Pancreas (tissue), 10 donors: ENCODE measurements around the gene TRRAP. TPM values are rescaled to one million over a fixed set of nuclear protein-coding genes. Genes with fewer than 3 reads are reported as not detected.
"Not testable (repeated sequence)": the region's sequence is repeated elsewhere in the genome, so short reads cannot be mapped to it uniquely, and the experiment has no call there.

Experiments used
- ATAC-seq, 4 donors: fragments of 200-7000 bp; cut with Tn5 transposase; one replicate each; pipeline versions ENCODE4 v1.8.0 to v1.9.1; 2020; ENCODE audit warnings: mild to moderate bottlenecking in 4 of 4, moderate library complexity in 4 of 4
- DNase-seq, 6 donors: peaks; one replicate each; pipeline ENCODE4 v3.0.0-alpha.2; 2020
- FAIRE-seq: peaks from 2 replicates; lab custom pipeline; 2012; peaks lifted over from hg19 to GRCh38; lab: Jason Lieb, UNC
- H3K27ac ChIP-seq, 4 donors: fragments of 200-600 bp; sonication (generic); 1 replicate in 3 of 4; 2 replicates in 1 of 4; pipeline versions ENCODE4 v1.5.0 to v1.8.0; 2020
- H3K27me3 ChIP-seq, 4 donors: fragments of 200-600 bp; one replicate each; pipeline ENCODE4 v1.8.0; 2021
- H3K36me3 ChIP-seq, 3 donors: fragments of 200-600 bp; sonication (generic) in 1 of 3; one replicate each; pipeline versions ENCODE4 v1.5.0 to v1.8.0; 2020 to 2021
- H3K4me1 ChIP-seq, 3 donors: fragments of 200-600 bp; one replicate each; pipeline ENCODE4 v1.8.0; 2021
- H3K4me3 ChIP-seq, 4 donors: fragments of 200-600 bp; sonication (generic) in 2 of 4; one replicate each; pipeline versions ENCODE4 v1.5.0 to v1.8.0; 2020 to 2021
- H3K9me3 ChIP-seq, 4 donors: fragments of 200-600 bp; one replicate each; pipeline ENCODE4 v1.8.0; 2021
- CTCF ChIP-seq, 4 donors: fragments of 200-600 bp; sonication (generic) in 3 of 4; IDR thresholded peaks; one replicate each; pipeline versions ENCODE4 v1.5.0 to v1.8.0; 2021; ENCODE audit warnings: antibody characterized with exemption in 4 of 4
- WGBS, 2 donors: extraction: QIAGEN DNeasy Blood & Tissue Kit; methylation state at CpG; one replicate each; pipeline ENCODE4 v1.1.7; 2013; 5-methylcytosine and 5-hydroxymethylcytosine counted together
- intact Hi-C, 3 donors: fragments of 100-400 bp; cut with DNase I; formaldehyde crosslinking; loops; one replicate each; pipeline versions ENCODE4 v1.11.1 to v1.14.2; 2022
- polyA plus RNA-seq, 2 donors: library from polyadenylated mRNA; stranded (reverse); fragments of 200-250 nt; gene quantifications; one replicate each; pipeline ENCODE4 v1.2.3, GENCODE V29; 2013
- total RNA-seq, 6 donors: library from RNA; stranded (reverse); fragmentation: NEBNext Ultra II Directional in 4 of 6; extraction: Animal tissue kit (Norgen Biotek cat#: 25700) in 4 of 6; gene quantifications; one replicate each; pipeline versions ENCODE4 v1.2.1 to v1.2.4, GENCODE V29; 2021 to 2023
- donor health status: healthy with polysubstance abuse.
- donor health status: DM: no; HTN: no; CAD: no; lungs with moderate emphysema.
- donor health status: DM: no; HTN: no; CAD: no.
- donor health status: control.
- donor health status: control.
- donor health status: Bipolar disorder and iron deficiency.
- donor health status: DM: yes; HTN: yes; CAD: no.
- donor health status: DM: no; HTN: no; CAD: no.
- donor health status: DM: no; HTN: no; CAD: no.
- donor health status: DM: yes; HTN: yes; CAD: no.

Gene TRRAP
- total and polyA plus RNA-seq, 8 donors, result 10.2 to 25.1 (median 15.6) TPM

- no peak for TF ChIP-seq CTCF (IDR thresholded peaks at IDR 0.05)
- no peaks in the 10 kb centered on the region for H3K36me3 ChIP-seq
- H3K27me3 ChIP-seq, result no peaks in the 10 kb centered on the region
- 54 to 58% methylated on average over 4 of the region's 4 CpGs for WGBS, 2 donors
- H3K9me3 ChIP-seq, result no peaks in the 10 kb centered on the region
- FAIRE-seq (no peak), ATAC-seq (peak; percentile 4 to 53 (median 25)), DNase-seq (no peak)
- peaks cover 0 to 6% (median 0%) of the 10 kb centered on the region in 3 donors for H3K4me1 ChIP-seq
- intact Hi-C loops, result loop anchor here (5.0 to 10.0 kb wide), 3 partner anchors 403 to 408 kb away; no protein-coding TSS in a partner anchor
- peak overlapping the region in 2 of 4 donors; percentile 65 to 76 for H3K27ac ChIP-seq
- no peak overlapping the region for H3K4me3 ChIP-seq
Measured at GRCh38 chr7:98840722-98841121, 37.6 kb upstream of the TRRAP start.

GRCh38 chr7:98841179-98841997, 36.9 kb upstream of the TRRAP start:
- peak; percentile 94 to 97 (median 96) for TF ChIP-seq CTCF (IDR thresholded peaks at IDR 0.05)
- intact Hi-C loops, result loop anchor here (5.0 to 10.0 kb wide), 3 partner anchors 404 to 409 kb away; no protein-coding TSS in a partner anchor
- DNase-seq (peak; percentile 61 to 92 (median 78)), FAIRE-seq (no peak), ATAC-seq (peak; percentile 90 to 95 (median 91))
- H3K9me3 ChIP-seq, result no peaks in the 10 kb centered on the region
- H3K4me1 ChIP-seq, result peaks cover 0 to 6% (median 0%) of the 10 kb centered on the region in 3 donors
- H3K27ac ChIP-seq, result peak overlapping the region in 3 of 4 donors; percentile 26 to 76 (median 65)
- H3K4me3 ChIP-seq, result no peak overlapping the region
- WGBS, 2 donors, result 30 to 34% methylated on average over 11 of the region's 11 CpGs
- H3K27me3 ChIP-seq, result no peaks in the 10 kb centered on the region
- no peaks in the 10 kb centered on the region for H3K36me3 ChIP-seq

- not testable (repeated sequence) for H3K27me3 ChIP-seq
Measured at GRCh38 chr7:98842552-98842951, 35.8 kb upstream of the TRRAP start.

GRCh38 chr7:98848918-98849317, 29.4 kb upstream of the TRRAP start:
- intact Hi-C loops, result loop anchor here in 1 of 3 donors (10.0 kb wide), 1 partner anchor 414 kb away; no protein-coding TSS in a partner anchor
- ATAC-seq, result no peak
- H3K36me3 ChIP-seq, result no peaks in the 10 kb centered on the region
- no peak overlapping the region for H3K4me3 ChIP-seq
- FAIRE-seq, result no peak
- no peak for DNase-seq
- no peak overlapping the region for H3K27ac ChIP-seq
- H3K9me3 ChIP-seq, result no peaks in the 10 kb centered on the region
- H3K27me3 ChIP-seq, result no peaks in the 10 kb centered on the region
- no peaks in the 10 kb centered on the region for H3K4me1 ChIP-seq
- WGBS, 2 donors, result 77 to 86% methylated on average over 3 of the region's 3 CpGs
- TF ChIP-seq CTCF (IDR thresholded peaks at IDR 0.05), result no peak

More at GRCh38 chr7:98842552-98842951, 35.8 kb upstream of the TRRAP start:
- H3K4me1 ChIP-seq, DNase-seq, H3K27ac ChIP-seq, H3K36me3 ChIP-seq, H3K4me3 ChIP-seq, H3K9me3 ChIP-seq, ATAC-seq, FAIRE-seq: not testable (repeated sequence)
- intact Hi-C loops, result loop anchor here (5.0 to 10.0 kb wide), 3 partner anchors 405 to 410 kb away; no protein-coding TSS in a partner anchor
- 67 to 87% methylated on average over 2 of the region's 2 CpGs for WGBS, 2 donors

- ATAC-seq (no peak), DNase-seq (no peak), FAIRE-seq (no peak)
- Histone ChIP-seq H3K36me3 (no peaks in the 10 kb centered on the region), H3K9me3 (no peaks in the 10 kb centered on the region), H3K27me3 (no peaks in the 10 kb centered on the region), H3K27ac (no peak overlapping the region), H3K4me1 (no peaks in the 10 kb centered on the region), H3K4me3 (no peak overlapping the region)
- 45 to 58% methylated on average over 4 of the region's 4 CpGs for WGBS, 2 donors
- TF ChIP-seq CTCF (IDR thresholded peaks at IDR 0.05), result no peak
- intact Hi-C loops, result no loop called here
Measured at GRCh38 chr7:98852826-98853225, 25.5 kb upstream of the TRRAP start.
